CD4-positive, alpha-beta memory T cell (primary cell): ENCODE data around the gene BTBD1. TPM values are rescaled to one million over a fixed set of nuclear protein-coding genes. Genes with fewer than 3 reads are reported as not detected.
"Not testable (repeated sequence)": the region's sequence is repeated elsewhere in the genome, so short reads cannot be mapped to it uniquely, and the experiment has no call there.

Source experiments
- CTCF ChIA-PET: fragments of 350-600 bp; sonication (Branson Sonifier 250); formaldehyde crosslinking; loops from one replicate; lab custom pipeline; 2021; ENCODE audit warnings: inconsistent platforms; ENCODE audit not compliant: partially characterized antibody; lab: Charles Lee
- POLR2A ChIA-PET: fragments of 350-600 bp; sonication (Branson Sonifier 250); formaldehyde crosslinking; loops from one replicate; lab custom pipeline; 2021; ENCODE audit not compliant: partially characterized antibody; lab: Charles Lee
- DNase-seq, 5 donors: peaks; one replicate each; pipeline versions ENCODE4 v3.0.0 to v3.0.0-alpha.2; 2020 to 2022; ENCODE audit warnings: mixed read lengths in 1 of 5
- H3K27ac ChIP-seq: one replicate; pipeline ENCODE4 v1.7.0; 2013; ENCODE audit warnings: low read depth, low read length
- H3K27me3 ChIP-seq: 2 replicates; pipeline ENCODE4 v1.7.0; 2013; ENCODE audit warnings: mild to moderate bottlenecking, low read length, moderate library complexity; ENCODE audit not compliant: insufficient read depth
- H3K36me3 ChIP-seq: 2 replicates; pipeline ENCODE4 v1.7.0; 2013; ENCODE audit warnings: mild to moderate bottlenecking, low read length, moderate library complexity; ENCODE audit not compliant: insufficient read depth
- H3K4me1 ChIP-seq: 2 replicates; pipeline ENCODE4 v1.7.0; 2013; ENCODE audit warnings: mild to moderate bottlenecking, low read length, moderate library complexity; ENCODE audit not compliant: insufficient read depth
- H3K4me3 ChIP-seq, 2 donors: one replicate each; pipeline ENCODE4 v1.7.0; 2013; ENCODE audit warnings: low read length in 2 of 2, mild to moderate bottlenecking in 1 of 2
- H3K9me3 ChIP-seq, 2 donors: one replicate each; pipeline ENCODE4 v1.7.0; 2013; ENCODE audit warnings: low read length in 2 of 2, control low read depth in 1 of 2; ENCODE audit not compliant: control insufficient read depth in 1 of 2
- H3K27ac Mint-ChIP-seq, 7 donors: one replicate each; pipeline ENCODE4 v1.8.0; 2020 to 2021; ENCODE audit warnings: mixed read lengths in 7 of 7, mild to moderate bottlenecking in 6 of 7, inconsistent platforms in 3 of 7, moderate library complexity in 3 of 7
- H3K27me3 Mint-ChIP-seq, 2 donors: one replicate each; pipeline ENCODE4 v1.8.0; 2020 to 2021; ENCODE audit warnings: mixed read lengths in 2 of 2
- H3K36me3 Mint-ChIP-seq, 2 donors: one replicate each; pipeline ENCODE4 v1.8.0; 2020 to 2021; ENCODE audit warnings: mixed read lengths in 2 of 2, inconsistent platforms in 1 of 2, mild to moderate bottlenecking in 1 of 2
- H3K4me1 Mint-ChIP-seq, 4 donors: one replicate each; pipeline ENCODE4 v1.8.0; 2020 to 2021; ENCODE audit warnings: mixed read lengths in 4 of 4, mild to moderate bottlenecking in 1 of 4
- H3K4me3 Mint-ChIP-seq, 8 donors: one replicate each; pipeline ENCODE4 v1.8.0; 2020 to 2021; ENCODE audit warnings: mixed read lengths in 8 of 8, mild to moderate bottlenecking in 7 of 8, moderate library complexity in 6 of 8, inconsistent platforms in 3 of 8
- H3K9me3 Mint-ChIP-seq, 8 donors: one replicate each; pipeline ENCODE4 v1.8.0; 2020 to 2021; ENCODE audit warnings: mixed read lengths in 8 of 8, mild to moderate bottlenecking in 5 of 8, inconsistent platforms in 3 of 8, moderate library complexity in 1 of 8
- intact Hi-C: fragments of 100-400 bp; cut with micrococcal nuclease; formaldehyde crosslinking; loops from one replicate; pipeline ENCODE4 v1.15.1; 2023
- polyA plus RNA-seq, 2 donors: library from polyadenylated mRNA; unstranded; fragments of 300-500 nt; fragmentation: Illumina TruSeq; gene quantifications; one replicate each; pipeline ENCODE4 v1.2.3, GENCODE V29; 2021
- total RNA-seq, 2 experiments: library from RNA; stranded (reverse); gene quantifications; one replicate each; pipeline ENCODE4 v1.2.3, GENCODE V29; 2021

BTBD1 gene
- total and polyA plus RNA-seq, 4 experiments from 2014 or later = 36.5 to 54.9 (median 44.3) TPM

DNA sequence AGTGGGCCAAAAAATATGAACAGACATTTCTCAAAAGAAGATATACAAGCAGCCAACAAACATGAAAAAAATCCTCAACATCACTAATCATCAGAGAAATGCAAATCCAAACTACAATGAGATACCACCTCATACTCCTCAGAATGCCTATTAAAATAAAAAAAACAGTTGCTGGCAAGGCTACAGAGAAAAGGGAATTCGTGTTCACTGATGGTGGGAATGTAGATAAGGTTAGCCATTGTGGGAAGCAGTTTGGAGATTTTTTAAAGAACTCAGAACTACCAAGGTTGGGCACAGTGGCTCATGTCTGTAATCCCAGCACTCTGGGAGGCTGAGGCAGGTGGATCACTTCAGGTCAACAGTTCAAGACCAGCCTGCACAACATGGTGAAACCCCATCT is 27.8 kb downstream of the BTBD1 start:
- peaks cover 24% of the 10 kb centered on the region for H3K36me3 ChIP-seq
- no peaks in the 10 kb centered on the region for H3K27me3 ChIP-seq

DNA sequence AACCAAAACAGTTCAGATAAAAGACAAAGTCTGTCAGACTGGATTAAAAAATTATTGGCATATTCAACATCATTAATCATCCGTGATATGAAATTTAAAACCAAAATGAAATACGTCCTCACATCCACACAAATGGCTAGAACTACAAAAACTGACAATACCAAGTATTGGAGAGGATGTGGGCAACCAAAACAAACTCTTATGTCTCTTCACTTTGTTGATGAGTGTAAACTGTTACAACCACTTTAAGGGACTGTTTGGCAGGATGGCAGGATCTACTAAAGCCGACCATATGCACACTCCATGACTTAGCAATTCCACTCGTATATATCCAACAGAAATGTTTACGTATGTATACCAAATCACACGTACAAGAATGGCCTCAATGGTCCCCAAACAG is 30.8 kb downstream of the BTBD1 start:
- peaks cover 10% of the 10 kb centered on the region for H3K36me3 ChIP-seq
- Mint-ChIP-seq H3K4me3 (peak overlapping the region in 1 of 8 donors; percentile 22), H3K36me3 (peaks cover 55 to 58% of the 10 kb centered on the region in 2 donors), H3K9me3 (peaks cover 0 to 4% (median 2%) of the 10 kb centered on the region in 8 donors), H3K27me3 (no peaks in the 10 kb centered on the region), H3K27ac (peak overlapping the region in 1 of 7 donors; percentile 27), H3K4me1 (peaks cover 28 to 44% (median 37%) of the 10 kb centered on the region in 4 donors)
- no peak overlapping the region for H3K4me3 ChIP-seq
- H3K27me3 ChIP-seq = no peaks in the 10 kb centered on the region
- no peak for DNase-seq
- peaks cover 27% of the 10 kb centered on the region for H3K4me1 ChIP-seq
- CTCF ChIA-PET = no interaction called here
- H3K9me3 ChIP-seq = no peaks in the 10 kb centered on the region
- intact Hi-C loops = no loop called here
- POLR2A ChIA-PET = no interaction called here
- no peak overlapping the region for H3K27ac ChIP-seq

More for the DNA sequence above, 27.8 kb downstream of the BTBD1 start:
- no peak for DNase-seq
- CTCF ChIA-PET = no interaction called here
- H3K4me3 Mint-ChIP-seq = peak overlapping the region in 2 of 8 donors; percentile 2 to 11
- H3K36me3 Mint-ChIP-seq = peaks cover 60 to 66% of the 10 kb centered on the region in 2 donors
- POLR2A ChIA-PET = no interaction called here
- peaks cover 26 to 45% (median 36%) of the 10 kb centered on the region in 4 donors for H3K4me1 Mint-ChIP-seq
- Histone ChIP-seq H3K9me3 (no peaks in the 10 kb centered on the region), H3K27ac (no peak overlapping the region), H3K4me3 (no peak overlapping the region), H3K4me1 (peaks cover 27% of the 10 kb centered on the region)
- H3K27ac Mint-ChIP-seq = peak overlapping the region in 5 of 7 donors; percentile 4 to 53 (median 43)
- H3K27me3 Mint-ChIP-seq = no peaks in the 10 kb centered on the region
- intact Hi-C loops = no loop called here
- peaks cover 0 to 4% (median 0%) of the 10 kb centered on the region in 8 donors for H3K9me3 Mint-ChIP-seq

DNA sequence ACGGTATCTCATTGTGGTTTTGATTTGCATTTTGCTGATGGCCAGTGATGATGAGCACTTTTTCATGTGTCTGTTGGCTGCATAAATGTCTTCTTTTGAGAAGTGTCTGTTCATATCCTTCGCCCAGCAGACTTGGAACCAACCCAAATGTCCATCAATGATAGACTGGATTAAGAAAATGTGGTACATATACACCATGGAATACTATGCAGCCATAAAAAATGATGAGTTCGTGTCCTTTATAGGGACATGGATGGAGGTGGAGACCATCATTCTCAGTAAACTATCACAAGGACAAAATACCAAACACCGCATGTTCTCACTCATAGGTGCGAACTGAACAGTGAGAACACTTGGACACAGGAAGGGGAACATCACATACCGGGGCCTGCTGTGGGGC is 35.8 kb downstream of the BTBD1 start:
- H3K4me3 ChIP-seq, H3K4me1 ChIP-seq, POLR2A ChIA-PET, H3K9me3 ChIP-seq, H3K27ac ChIP-seq, intact Hi-C loops, DNase-seq, H3K27me3 ChIP-seq, CTCF ChIA-PET, H3K4me3 Mint-ChIP-seq, H3K27me3 Mint-ChIP-seq, H3K9me3 Mint-ChIP-seq: not testable (repeated sequence)
- peaks cover 21% of the 10 kb centered on the region for H3K36me3 ChIP-seq
- peaks cover 45 to 52% of the 10 kb centered on the region in 2 donors for H3K36me3 Mint-ChIP-seq
- H3K27ac Mint-ChIP-seq = peak overlapping the region in 2 of 7 donors; percentile 10 to 55
- H3K4me1 Mint-ChIP-seq = peaks cover 8 to 18% (median 14%) of the 10 kb centered on the region in 4 donors

DNA sequence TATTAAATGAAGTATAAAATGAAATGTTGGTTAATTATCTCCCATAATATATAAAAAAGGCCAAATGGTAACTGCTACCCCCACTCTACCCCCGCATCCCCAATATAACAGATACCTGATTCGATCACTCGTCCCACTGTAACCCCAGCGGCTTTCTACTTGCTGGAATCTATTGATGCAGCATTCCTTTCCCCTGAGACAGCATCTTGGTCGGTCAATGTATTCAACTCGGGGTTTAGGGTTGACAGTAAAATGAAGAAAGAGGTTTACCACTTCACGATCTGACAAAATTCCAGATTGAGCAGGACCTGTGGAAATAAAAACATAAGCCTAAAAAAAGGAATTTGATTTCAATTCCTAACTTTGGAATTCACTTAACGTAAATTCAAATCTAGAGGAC is 37.0 kb downstream of the BTBD1 start:
- DNase-seq = no peak
- no peaks in the 10 kb centered on the region for H3K27me3 Mint-ChIP-seq
- H3K9me3 ChIP-seq = no peaks in the 10 kb centered on the region
- peaks cover 7 to 14% (median 9%) of the 10 kb centered on the region in 4 donors for H3K4me1 Mint-ChIP-seq
- peaks cover 34 to 51% of the 10 kb centered on the region in 2 donors for H3K36me3 Mint-ChIP-seq
- intact Hi-C loops = no loop called here
- POLR2A ChIA-PET = no interaction called here
- H3K36me3 ChIP-seq = peaks cover 21% of the 10 kb centered on the region
- peaks cover 0 to 2% (median 0%) of the 10 kb centered on the region in 8 donors for H3K9me3 Mint-ChIP-seq
- no peak overlapping the region for H3K4me3 ChIP-seq
- H3K27ac ChIP-seq = no peak overlapping the region
- H3K27ac Mint-ChIP-seq = no peak overlapping the region
- CTCF ChIA-PET = no interaction called here
- H3K4me1 ChIP-seq = no peaks in the 10 kb centered on the region
- no peaks in the 10 kb centered on the region for H3K27me3 ChIP-seq
- H3K4me3 Mint-ChIP-seq = no peak overlapping the region

DNA sequence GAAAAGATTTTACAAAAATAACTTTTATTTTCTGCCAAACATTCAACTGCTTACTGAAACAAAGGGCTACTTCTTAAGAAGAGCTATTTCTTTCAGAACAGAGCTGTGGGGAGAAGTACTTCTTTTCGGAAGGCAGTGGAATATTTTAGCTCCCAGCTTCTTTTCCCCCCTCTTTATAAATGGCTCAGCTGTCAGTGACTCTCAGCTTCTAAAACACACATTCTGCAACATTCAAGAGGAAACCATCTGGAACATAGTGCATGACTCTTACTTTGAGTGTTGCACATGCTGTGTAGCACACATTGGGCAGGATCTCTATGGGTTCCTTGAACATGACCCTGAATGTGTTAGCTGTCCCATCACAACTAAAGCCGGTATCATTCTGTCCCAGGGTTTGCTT is 48.6 kb downstream of the BTBD1 start:
- Mint-ChIP-seq H3K9me3 (no peaks in the 10 kb centered on the region), H3K36me3 (peaks cover 9 to 35% of the 10 kb centered on the region in 2 donors), H3K4me3 (no peak overlapping the region), H3K27me3 (no peaks in the 10 kb centered on the region), H3K4me1 (peaks cover 8 to 15% (median 13%) of the 10 kb centered on the region in 4 donors), H3K27ac (peak overlapping the region in 1 of 7 donors; percentile 7)
- Histone ChIP-seq H3K9me3 (no peaks in the 10 kb centered on the region), H3K36me3 (peaks cover 22% of the 10 kb centered on the region), H3K27ac (no peak overlapping the region), H3K4me1 (peaks cover 6% of the 10 kb centered on the region), H3K4me3 (no peak overlapping the region), H3K27me3 (no peaks in the 10 kb centered on the region)
- DNase-seq = no peak
- intact Hi-C loops = no loop called here
- ChIA-PET CTCF (no interaction called here), POLR2A (no interaction called here)

DNA sequence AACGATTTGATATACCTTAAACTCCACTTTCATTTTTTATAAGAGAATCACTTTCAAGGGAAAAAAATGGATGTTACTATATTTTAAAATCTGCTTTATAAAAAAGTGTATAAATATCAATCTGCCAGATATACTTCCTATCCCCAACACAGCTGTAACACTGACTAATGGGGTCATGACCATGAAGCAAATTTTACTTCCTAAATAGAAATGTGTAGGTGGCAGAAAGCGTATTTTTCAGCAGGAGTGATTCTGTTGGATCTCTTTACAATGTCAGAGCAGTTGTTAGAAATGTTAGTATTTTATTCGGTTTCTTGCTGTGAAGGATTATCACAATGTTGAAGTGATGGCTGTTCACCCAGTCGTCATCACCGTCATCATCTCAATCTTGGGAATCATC is 50.1 kb downstream of the BTBD1 start:
- no peak overlapping the region for H3K4me3 Mint-ChIP-seq
- peaks cover 9 to 35% of the 10 kb centered on the region in 2 donors for H3K36me3 Mint-ChIP-seq
- no peaks in the 10 kb centered on the region for H3K27me3 Mint-ChIP-seq
- Histone ChIP-seq H3K4me3 (no peak overlapping the region), H3K9me3 (no peaks in the 10 kb centered on the region), H3K4me1 (peaks cover 17% of the 10 kb centered on the region), H3K36me3 (peaks cover 22% of the 10 kb centered on the region), H3K27ac (no peak overlapping the region), H3K27me3 (no peaks in the 10 kb centered on the region)
- no peak for DNase-seq
- H3K4me1 Mint-ChIP-seq = peaks cover 20 to 28% (median 25%) of the 10 kb centered on the region in 4 donors
- no peak overlapping the region for H3K27ac Mint-ChIP-seq
- peaks cover 0 to 2% (median 0%) of the 10 kb centered on the region in 8 donors for H3K9me3 Mint-ChIP-seq
- POLR2A ChIA-PET = interaction anchor here (0.8 kb wide), 1 partner anchor 477 kb away, joined by 4 read pairs; the partner anchor contains the start of gene RPS17
- CTCF ChIA-PET = interaction anchor here (0.6 kb wide), 1 partner anchor 477 kb away, joined by 3 read pairs; the partner anchor contains the start of gene RPS17
- intact Hi-C loops = no loop called here

DNA sequence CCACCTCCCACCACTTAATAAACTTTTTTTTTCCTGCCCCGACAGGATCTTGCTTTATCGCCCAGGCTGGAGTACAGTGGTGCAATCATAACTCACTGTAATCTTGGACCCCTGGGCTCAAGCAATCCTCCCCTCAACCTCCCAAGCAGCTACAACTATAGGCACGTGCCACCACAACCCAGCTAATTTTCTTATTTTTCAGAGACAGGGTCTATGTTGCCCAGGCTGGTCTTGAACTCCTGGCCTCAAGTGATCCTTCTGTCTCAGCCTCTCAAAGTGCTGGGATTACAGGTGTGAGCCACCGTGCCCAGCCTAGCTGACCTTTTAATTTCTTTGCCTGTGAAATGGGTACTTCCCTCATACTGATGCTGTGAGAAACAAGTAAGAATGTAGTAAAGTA is 51.7 kb downstream of the BTBD1 start:
- peaks cover 13% of the 10 kb centered on the region for H3K36me3 ChIP-seq
- no peaks in the 10 kb centered on the region for H3K9me3 ChIP-seq
- no peak for DNase-seq
- POLR2A ChIA-PET = no interaction called here
- Mint-ChIP-seq H3K27ac (peak overlapping the region in 1 of 7 donors; percentile 48), H3K4me1 (peaks cover 28 to 43% (median 35%) of the 10 kb centered on the region in 4 donors), H3K4me3 (no peak overlapping the region), H3K9me3 (peaks cover 0 to 4% (median 0%) of the 10 kb centered on the region in 8 donors), H3K27me3 (no peaks in the 10 kb centered on the region), H3K36me3 (peaks cover 13 to 30% of the 10 kb centered on the region in 2 donors)
- H3K4me1 ChIP-seq = peaks cover 27% of the 10 kb centered on the region
- H3K27me3 ChIP-seq = no peaks in the 10 kb centered on the region
- CTCF ChIA-PET = no interaction called here
- no peak overlapping the region for H3K27ac ChIP-seq
- no peak overlapping the region for H3K4me3 ChIP-seq
- intact Hi-C loops = no loop called here
